ENCODE measurements around the gene IL12RB2.

DNA sequence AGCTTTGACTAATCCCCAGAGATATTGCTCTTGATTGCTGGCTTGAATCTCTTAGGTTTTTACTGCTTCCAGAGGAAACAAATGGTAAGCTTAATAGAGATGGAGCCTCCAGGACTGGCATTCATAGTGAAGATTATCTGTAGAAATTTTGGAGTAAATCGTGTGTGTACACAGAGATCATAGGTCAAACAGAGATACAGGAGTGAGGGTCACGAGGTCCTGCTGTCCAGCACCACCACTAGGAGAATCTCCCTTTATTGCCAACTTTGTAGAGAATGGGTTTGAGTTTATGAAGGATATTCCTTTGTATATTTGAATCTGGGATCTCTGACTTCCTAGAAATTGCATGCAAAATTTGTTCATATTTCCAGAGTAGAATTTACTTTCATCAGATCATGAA lies 130.3 kb downstream of the IL12RB2 start:
- TF ChIP-seq, protein P1, sequence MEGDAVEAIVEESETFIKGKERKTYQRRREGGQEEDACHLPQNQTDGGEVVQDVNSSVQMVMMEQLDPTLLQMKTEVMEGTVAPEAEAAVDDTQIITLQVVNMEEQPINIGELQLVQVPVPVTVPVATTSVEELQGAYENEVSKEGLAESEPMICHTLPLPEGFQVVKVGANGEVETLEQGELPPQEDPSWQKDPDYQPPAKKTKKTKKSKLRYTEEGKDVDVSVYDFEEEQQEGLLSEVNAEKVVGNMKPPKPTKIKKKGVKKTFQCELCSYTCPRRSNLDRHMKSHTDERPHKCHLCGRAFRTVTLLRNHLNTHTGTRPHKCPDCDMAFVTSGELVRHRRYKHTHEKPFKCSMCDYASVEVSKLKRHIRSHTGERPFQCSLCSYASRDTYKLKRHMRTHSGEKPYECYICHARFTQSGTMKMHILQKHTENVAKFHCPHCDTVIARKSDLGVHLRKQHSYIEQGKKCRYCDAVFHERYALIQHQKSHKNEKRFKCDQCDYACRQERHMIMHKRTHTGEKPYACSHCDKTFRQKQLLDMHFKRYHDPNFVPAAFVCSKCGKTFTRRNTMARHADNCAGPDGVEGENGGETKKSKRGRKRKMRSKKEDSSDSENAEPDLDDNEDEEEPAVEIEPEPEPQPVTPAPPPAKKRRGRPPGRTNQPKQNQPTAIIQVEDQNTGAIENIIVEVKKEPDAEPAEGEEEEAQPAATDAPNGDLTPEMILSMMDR (IDR thresholded peaks at IDR 0.05; ENCODE audit: low read depth, low read length), result no peak
- TF ChIP-seq EZH2phosphoT487 (IDR thresholded peaks at IDR 0.05; ENCODE audit: low read depth), result no peak
